ENCODE results near the gene BAHCC1.

DNA sequence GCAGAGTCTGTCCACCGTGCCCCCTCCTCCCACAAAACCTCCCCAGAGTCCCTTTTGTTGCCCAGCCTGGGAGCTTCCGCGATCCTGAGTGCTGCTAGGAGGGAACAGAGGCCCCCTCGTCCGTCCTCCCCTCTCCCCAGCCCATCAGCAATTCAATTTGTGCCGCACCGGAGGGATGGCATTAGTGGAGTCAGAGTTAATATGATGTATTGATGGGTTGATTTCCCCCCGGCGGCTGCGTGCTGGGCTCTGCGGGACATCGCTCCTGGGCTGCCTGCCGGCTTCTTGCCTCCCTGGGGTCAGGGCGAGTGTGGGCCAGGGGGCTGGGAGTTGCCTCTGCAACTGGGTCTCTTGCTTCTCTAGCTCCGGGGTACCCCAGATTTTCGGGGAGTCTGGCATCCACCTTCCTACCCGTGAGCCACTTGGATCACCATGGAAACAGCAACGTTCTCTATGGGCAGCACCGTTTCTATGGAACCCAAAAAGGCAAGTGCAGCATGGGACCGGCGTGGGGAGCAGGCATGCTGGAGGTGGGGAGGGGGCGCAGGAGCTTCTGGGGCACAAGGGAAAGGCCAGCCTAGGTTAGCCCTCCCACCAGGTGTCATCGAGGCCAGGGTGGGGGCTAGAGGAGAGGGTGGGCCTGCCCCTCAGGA lies 42.9 kb downstream of the BAHCC1 start:
- TF ChIP-seq POLR2AphosphoS5 (IDR thresholded peaks at IDR 0.05; ENCODE audit: low read depth, low read length): no peak
- no peak for TF ChIP-seq POLR2A (IDR thresholded peaks at IDR 0.05; ENCODE audit: low read depth, low read length)
- no peak for TF ChIP-seq TAF1 (IDR thresholded peaks at IDR 0.05; ENCODE audit: borderline replicate concordance, low read depth, low read length)

Measured in GM12892 (cell line).